HCT116 (cell line): Measurements from ENCODE around the gene PRDM7. TPM values are rescaled to one million over a fixed set of nuclear protein-coding genes. Genes with fewer than 3 reads are reported as not detected.
A peak's percentile ranks its signal among the peaks of the same experiment; 100 is the strongest.
"Not testable (repeated sequence)": the region's sequence is repeated elsewhere in the genome, so short reads cannot be mapped to it uniquely, and the experiment has no call there.

Source experiments
- ATAC-seq: fragments of 200-7000 bp; cut with Tn5 transposase; 2 replicates; pipeline ENCODE4 v1.9.1; 2020; ENCODE audit warnings: mild to moderate bottlenecking, moderate library complexity
- BruUV-seq: library from RNA; stranded (reverse); fragments of 400-500 nt; replicated peaks from 2 replicates; lab custom pipeline; 2021; lab: Mats Ljungman, UMichigan
- CTCF ChIA-PET: fragments of 300-600 bp; sonication (Branson Sonifier 250); formaldehyde crosslinking; loops from one replicate; lab custom pipeline; 2021; ENCODE audit warnings: antibody characterized with exemption; lab: Charles Lee
- POLR2A ChIA-PET: fragments of 300-600, 350-600 bp; sonication (Branson Sonifier 250); formaldehyde crosslinking; loops from one replicate; lab custom pipeline; 2021; ENCODE audit warnings: antibody characterized with exemption; lab: Charles Lee
- RAD21 ChIA-PET, 2 experiments: fragments of 300-600 bp; sonication (Branson Sonifier 250); formaldehyde crosslinking; loops; one replicate each; lab custom pipeline; 2023; ENCODE audit warnings: low total read pairs in 2 of 2; ENCODE audit not compliant: uncharacterized antibody in 2 of 2, unreplicated experiment in 2 of 2, low non-redundant PET in 1 of 2; lab: Charles Lee
- DNase-seq: peaks from one replicate; pipeline ENCODE4 v3.0.0-alpha.2; 2010; ENCODE audit warnings: low read depth, low spot score
- H2AFZ ChIP-seq: fragments of 200-600 bp; shearing (Covaris generic), sonication (generic); 2 replicates; pipeline ENCODE4 v1.6.1; 2017; ENCODE audit warnings: low read depth, mixed run types, mixed read lengths, antibody characterized with exemption, low read length; ENCODE audit not compliant: poor library complexity, severe bottlenecking
- H3K27ac ChIP-seq: 2 replicates; pipeline ENCODE4 v1.5.1; 2012; ENCODE audit warnings: low read depth, low read length
- H3K27me3 ChIP-seq: fragments of 200-600 bp; sonication (generic); 2 replicates; pipeline ENCODE4 v1.6.1; 2016; ENCODE audit warnings: mixed run types, low read length, mixed read lengths; ENCODE audit not compliant: insufficient read depth
- H3K36me3 ChIP-seq, 2 experiments: fragments of 200-500 bp in 1 of 2; fragments of 200-600 bp in 1 of 2; sonication (Bioruptor generic) in 1 of 2; sonication (generic) in 1 of 2; 2 replicates each; pipeline versions ENCODE4 v1.5.1 to v1.6.1; 2014 to 2016; ENCODE audit warnings: low read length in 2 of 2, inconsistent platforms in 1 of 2, mixed read lengths in 1 of 2, mixed run types in 1 of 2; ENCODE audit not compliant: insufficient read depth in 2 of 2, control insufficient read depth in 1 of 2
- H3K4me1 ChIP-seq, 2 experiments: fragments of 200-600 bp in 1 of 2; sonication (generic) in 1 of 2; 2 replicates each; pipeline versions ENCODE4 v1.5.1 to v1.6.1; 2012 to 2017; ENCODE audit warnings: low read length in 2 of 2, inconsistent platforms in 1 of 2, mild to moderate bottlenecking in 1 of 2, mixed read lengths in 1 of 2, mixed run types in 1 of 2, moderate library complexity in 1 of 2; ENCODE audit not compliant: insufficient read depth in 2 of 2, control insufficient read depth in 1 of 2
- H3K4me2 ChIP-seq: fragments of 200-600 bp; sonication (generic); 2 replicates; pipeline ENCODE4 v1.6.1; 2017; ENCODE audit warnings: mixed run types, low read length, mixed read lengths
- H3K4me3 ChIP-seq, 2 experiments: fragments of 200-600 bp in 1 of 2; sonication (generic) in 1 of 2; replicated peaks in 1 of 2; 2 replicates each; pipeline ENCODE4 v1.5.1; 2011 to 2016; ENCODE audit warnings: low read length in 2 of 2, control low read depth in 1 of 2, low read depth in 1 of 2, mild to moderate bottlenecking in 1 of 2, mixed read lengths in 1 of 2, mixed run types in 1 of 2
- H3K79me2 ChIP-seq: fragments of 200-600 bp; sonication (generic); 2 replicates; pipeline ENCODE4 v1.6.1; 2017; ENCODE audit warnings: mild to moderate bottlenecking, mixed run types, low read length, moderate library complexity, mixed read lengths; ENCODE audit not compliant: insufficient read depth
- H3K9ac ChIP-seq: fragments of 200-600 bp; sonication (generic); 2 replicates; pipeline ENCODE4 v1.6.1; 2016; ENCODE audit warnings: low read length, mixed read lengths
- H3K9me2 ChIP-seq: fragments of 200-600 bp; sonication (generic), shearing (Covaris generic); 2 replicates; pipeline ENCODE4 v1.6.1; 2017; ENCODE audit warnings: mixed run types, mild to moderate bottlenecking, moderate library complexity; ENCODE audit not compliant: insufficient read depth
- H3K9me3 ChIP-seq, 2 experiments: fragments of 200-500 bp in 1 of 2; fragments of 200-600 bp in 1 of 2; sonication (Bioruptor generic) in 1 of 2; sonication (generic) in 1 of 2; 2 replicates each; pipeline ENCODE4 v1.6.1; 2014 to 2017; ENCODE audit warnings: low read length in 2 of 2, mixed read lengths in 2 of 2, inconsistent platforms in 1 of 2, low read depth in 1 of 2, mild to moderate bottlenecking in 1 of 2, mixed run types in 1 of 2, moderate library complexity in 1 of 2; ENCODE audit not compliant: control insufficient read depth in 1 of 2, insufficient read depth in 1 of 2
- H4K20me1 ChIP-seq: fragments of 200-600 bp; sonication (generic), shearing (Covaris generic); 2 replicates; pipeline ENCODE4 v1.6.1; 2017; ENCODE audit warnings: mixed run types, mild to moderate bottlenecking, moderate library complexity; ENCODE audit not compliant: insufficient read depth
- intact Hi-C: fragments of 100-400 bp; cut with micrococcal nuclease; formaldehyde crosslinking; loops from 2 replicates; pipeline ENCODE4 v1.10.0; 2022
- total RNA-seq: library from RNA; stranded (reverse); gene quantifications from one replicate; pipeline ENCODE4 v1.2.1, GENCODE V29; 2021; ENCODE audit not compliant: unreplicated experiment
- TF ChIP-seq, protein P1 (sequence below), 3 experiments: fragments of 200-600 bp in 1 of 3; sonication (generic) in 1 of 3; IDR thresholded peaks in 2 of 3; conservative IDR thresholded peaks in 1 of 3; 2 replicates each; pipeline ENCODE4 v1.5.1; 2012 to 2017; ENCODE audit warnings: low read depth in 2 of 3, low read length in 2 of 3, antibody characterized with exemption in 1 of 3, borderline replicate concordance in 1 of 3, control low read depth in 1 of 3, mild to moderate bottlenecking in 1 of 3, mixed read lengths in 1 of 3, mixed run types in 1 of 3, moderate library complexity in 1 of 3; ENCODE audit not compliant: insufficient read depth in 1 of 3

Gene PRDM7
- total RNA-seq, 1 experiment from 2014 or later, result 0.07 TPM

DNA sequence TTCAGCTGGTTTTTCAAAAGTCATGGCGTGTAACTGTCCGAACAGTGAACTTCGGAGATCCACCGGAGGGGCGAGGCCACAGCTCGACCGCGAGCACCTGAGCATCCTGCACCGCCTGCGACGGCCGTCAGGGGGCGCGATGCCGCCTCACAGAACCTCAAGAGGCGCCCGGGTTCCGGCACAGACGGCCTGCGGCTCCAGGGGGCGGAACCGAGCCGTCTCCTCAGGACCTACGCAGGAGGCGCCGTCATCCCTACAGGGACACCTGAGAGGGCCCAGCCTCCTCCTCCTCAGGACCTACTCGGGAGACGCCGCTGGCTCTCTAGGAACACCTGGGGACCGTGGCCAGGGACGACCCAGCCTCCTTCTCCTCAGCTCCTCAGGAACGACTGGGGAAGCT is 29.1 kb upstream of the PRDM7 start:
- DNase-seq, result peak; percentile 34
- not testable (repeated sequence) for BruUV-seq
- ATAC-seq, result peak; percentile 97

DNA sequence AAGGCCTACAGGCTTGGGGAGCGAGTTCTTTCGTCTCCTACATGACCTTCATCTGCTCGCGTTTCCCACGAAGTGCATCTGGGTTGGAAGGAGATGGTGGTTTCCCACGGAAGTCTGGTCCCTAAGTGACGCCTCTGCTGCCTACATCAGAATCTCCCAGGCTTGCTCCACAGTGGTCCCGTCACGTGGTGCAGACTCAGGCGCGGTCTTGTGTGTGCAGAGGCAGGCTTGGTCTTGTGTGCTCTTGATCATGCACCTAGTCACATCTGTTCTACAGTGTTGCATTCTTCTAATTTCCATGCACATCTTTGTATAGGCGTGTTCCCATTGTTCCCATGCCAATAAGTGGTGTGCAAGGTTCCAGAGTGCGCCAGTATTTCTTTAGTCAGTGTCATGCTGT is 27.6 kb upstream of the PRDM7 start:
- H3K4me1 ChIP-seq, H3K9ac ChIP-seq, H3K9me3 ChIP-seq, ATAC-seq, H2AFZ ChIP-seq, intact Hi-C loops, DNase-seq, H3K4me2 ChIP-seq, BruUV-seq, POLR2A ChIA-PET, CTCF ChIA-PET, H3K9me2 ChIP-seq, H3K79me2 ChIP-seq, RAD21 ChIA-PET, H3K4me3 ChIP-seq, H3K36me3 ChIP-seq, H3K27me3 ChIP-seq, H3K27ac ChIP-seq, H4K20me1 ChIP-seq: not testable (repeated sequence)

More for the DNA sequence above, 29.1 kb upstream of the PRDM7 start:
- RAD21 ChIA-PET, H3K4me2 ChIP-seq, H3K4me1 ChIP-seq, intact Hi-C loops, H4K20me1 ChIP-seq, H3K36me3 ChIP-seq, H3K27me3 ChIP-seq, CTCF ChIA-PET, H3K9me2 ChIP-seq, H3K9me3 ChIP-seq, H3K4me3 ChIP-seq, H2AFZ ChIP-seq, H3K27ac ChIP-seq, H3K79me2 ChIP-seq, POLR2A ChIA-PET, H3K9ac ChIP-seq: not testable (repeated sequence)
- TF ChIP-seq, protein P1, sequence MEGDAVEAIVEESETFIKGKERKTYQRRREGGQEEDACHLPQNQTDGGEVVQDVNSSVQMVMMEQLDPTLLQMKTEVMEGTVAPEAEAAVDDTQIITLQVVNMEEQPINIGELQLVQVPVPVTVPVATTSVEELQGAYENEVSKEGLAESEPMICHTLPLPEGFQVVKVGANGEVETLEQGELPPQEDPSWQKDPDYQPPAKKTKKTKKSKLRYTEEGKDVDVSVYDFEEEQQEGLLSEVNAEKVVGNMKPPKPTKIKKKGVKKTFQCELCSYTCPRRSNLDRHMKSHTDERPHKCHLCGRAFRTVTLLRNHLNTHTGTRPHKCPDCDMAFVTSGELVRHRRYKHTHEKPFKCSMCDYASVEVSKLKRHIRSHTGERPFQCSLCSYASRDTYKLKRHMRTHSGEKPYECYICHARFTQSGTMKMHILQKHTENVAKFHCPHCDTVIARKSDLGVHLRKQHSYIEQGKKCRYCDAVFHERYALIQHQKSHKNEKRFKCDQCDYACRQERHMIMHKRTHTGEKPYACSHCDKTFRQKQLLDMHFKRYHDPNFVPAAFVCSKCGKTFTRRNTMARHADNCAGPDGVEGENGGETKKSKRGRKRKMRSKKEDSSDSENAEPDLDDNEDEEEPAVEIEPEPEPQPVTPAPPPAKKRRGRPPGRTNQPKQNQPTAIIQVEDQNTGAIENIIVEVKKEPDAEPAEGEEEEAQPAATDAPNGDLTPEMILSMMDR (IDR thresholded peaks at IDR 0.05 in 2 of 3, conservative IDR thresholded peaks at IDR 0.05 in 1 of 3; ENCODE audit: borderline replicate concordance in 1 of 3, insufficient read depth in 1 of 3, low read depth in 2 of 3, low read length in 2 of 3), result peak; percentile 35 to 56 (median 44)

DNA sequence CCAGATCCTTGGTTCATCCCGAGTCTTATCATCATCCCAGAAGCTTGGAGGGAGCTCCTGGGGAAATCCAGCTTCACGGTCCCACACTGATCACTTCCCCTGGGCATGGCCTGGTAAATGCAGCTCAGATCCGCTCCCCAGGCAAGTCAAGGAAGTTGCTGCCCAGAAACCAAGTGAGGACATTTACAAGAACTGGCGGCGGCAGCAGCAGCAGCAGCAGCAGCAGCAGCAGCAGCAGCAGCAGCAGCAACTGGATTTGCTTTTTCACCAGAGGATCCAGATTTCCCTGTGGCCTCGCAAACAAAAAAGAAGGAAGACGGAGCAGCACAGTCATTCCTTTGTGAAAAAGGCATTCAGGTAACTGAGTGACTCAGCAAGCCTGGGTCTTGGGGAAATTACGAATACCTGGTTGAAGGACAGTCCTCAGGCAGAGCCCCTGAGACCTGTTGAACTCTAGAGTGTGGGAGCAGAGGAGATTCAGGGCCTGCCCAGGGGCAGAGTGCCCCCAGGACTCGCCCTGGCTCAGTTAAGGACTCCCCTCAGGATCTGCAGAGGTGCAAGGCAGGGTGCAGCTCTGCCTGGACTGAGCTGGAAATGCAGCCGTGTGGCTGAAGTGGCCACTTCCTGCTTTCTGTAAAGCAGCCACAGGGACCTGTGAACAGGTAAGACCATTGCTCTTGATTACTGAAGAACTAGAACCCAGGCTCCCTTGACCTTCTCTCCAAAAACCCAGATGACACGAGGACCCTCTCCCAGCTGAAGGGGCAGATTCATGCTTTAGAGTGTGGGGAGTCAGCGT is 25.2 kb upstream of the PRDM7 start:
- ATAC-seq, POLR2A ChIA-PET, H3K4me3 ChIP-seq, H3K79me2 ChIP-seq, DNase-seq, H3K9me2 ChIP-seq, H3K27me3 ChIP-seq, intact Hi-C loops, H3K36me3 ChIP-seq, H3K9me3 ChIP-seq, H3K4me1 ChIP-seq, BruUV-seq, CTCF ChIA-PET, H3K27ac ChIP-seq, RAD21 ChIA-PET, H2AFZ ChIP-seq, H3K9ac ChIP-seq, H4K20me1 ChIP-seq, H3K4me2 ChIP-seq: not testable (repeated sequence)

DNA sequence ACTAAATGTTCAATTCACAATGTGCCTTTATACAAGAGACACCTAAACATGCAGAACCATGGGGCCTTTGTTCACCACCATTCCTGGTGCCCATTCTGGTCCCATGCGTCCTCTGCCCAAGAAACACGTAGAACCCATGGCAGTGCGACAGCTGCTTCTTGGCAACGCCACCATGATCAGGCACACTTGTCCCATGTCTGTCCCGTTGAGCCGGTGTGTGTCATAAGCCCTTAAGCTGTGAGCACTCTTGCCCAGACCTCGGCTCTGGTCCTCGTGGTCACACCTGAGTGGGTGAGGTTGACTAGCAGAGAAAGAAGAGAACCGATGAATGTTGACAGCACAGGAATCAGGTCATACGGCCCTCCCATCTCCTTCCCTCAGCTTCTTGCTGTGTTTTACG is 24.2 kb upstream of the PRDM7 start:
- RAD21 ChIA-PET, H3K27ac ChIP-seq, H3K36me3 ChIP-seq, H3K4me1 ChIP-seq, H3K9me3 ChIP-seq, H4K20me1 ChIP-seq, H3K9me2 ChIP-seq, H3K4me3 ChIP-seq, BruUV-seq, H3K4me2 ChIP-seq, DNase-seq, POLR2A ChIA-PET, H3K27me3 ChIP-seq, H3K9ac ChIP-seq, intact Hi-C loops, H3K79me2 ChIP-seq, CTCF ChIA-PET, H2AFZ ChIP-seq, ATAC-seq: not testable (repeated sequence)
